Bronchial epithelial cell (primary cell): ENCODE data around the gene MYCT1. TPM values are rescaled to one million over a fixed set of nuclear protein-coding genes. Genes with fewer than 3 reads are reported as not detected.

ENCODE experiments used
- DNase-seq: peaks from one replicate; pipeline ENCODE4 v3.0.0-alpha.2; 2010; ENCODE audit warnings: low read depth
- FAIRE-seq: peaks from 2 replicates; lab custom pipeline; 2011; peaks lifted over from hg19 to GRCh38; lab: Jason Lieb, UNC
- H3K27me3 ChIP-seq: 2 replicates; pipeline ENCODE4 v1.5.1; 2011; ENCODE audit warnings: low read length; ENCODE audit not compliant: control insufficient read depth, insufficient read depth
- H3K36me3 ChIP-seq: 2 replicates; pipeline ENCODE4 v1.5.1; 2011; ENCODE audit warnings: low read length; ENCODE audit not compliant: control insufficient read depth, insufficient read depth
- H3K4me3 ChIP-seq: 2 replicates; pipeline ENCODE4 v1.5.1; 2011; ENCODE audit warnings: mild to moderate bottlenecking, low read depth, low read length, control low read depth
- CTCF ChIP-seq: IDR thresholded peaks from 2 replicates; pipeline ENCODE4 v1.5.1; 2011; ENCODE audit warnings: mild to moderate bottlenecking, moderate library complexity, low read length, control low read depth, inconsistent platforms; ENCODE audit not compliant: insufficient read depth, severe bottlenecking
- total RNA-seq: library from RNA; depleted of rRNA; stranded (reverse); fragments of >200 nt; gene quantifications from 2 replicates; pipeline ENCODE4 v1.2.1, GENCODE V29; 2014

Gene MYCT1
- total RNA-seq, 1 donor from 2014 or later, result 0.53 TPM

- FAIRE-seq (peak; percentile 43), DNase-seq (no peak)
- Histone ChIP-seq H3K4me3 (no peak overlapping the region), H3K27me3 (no peaks in the 10 kb centered on the region), H3K36me3 (no peaks in the 10 kb centered on the region)
- TF ChIP-seq CTCF, result no peak
These were observed 47.9 kb downstream of the MYCT1 start for GRCh38 chr6:152745509-152746171.

- no peak overlapping the region for H3K4me3 ChIP-seq
- no peaks in the 10 kb centered on the region for H3K36me3 ChIP-seq
- TF ChIP-seq CTCF, result no peak
- FAIRE-seq, result peak; percentile 93
- H3K27me3 ChIP-seq, result no peaks in the 10 kb centered on the region
- DNase-seq, result peak; percentile 96
These were observed 48.5 kb downstream of the MYCT1 start for GRCh38 chr6:152746172-152746553.

GRCh38 chr6:152748843-152749242, 51.1 kb downstream of the MYCT1 start:
- Histone ChIP-seq H3K4me3 (no peak overlapping the region), H3K27me3 (no peaks in the 10 kb centered on the region), H3K36me3 (no peaks in the 10 kb centered on the region)
- no peak for FAIRE-seq
- DNase-seq, result peak; percentile 37
- TF ChIP-seq CTCF, result no peak

- H3K27me3 ChIP-seq, result no peaks in the 10 kb centered on the region
- no peak for FAIRE-seq
- no peak overlapping the region for H3K4me3 ChIP-seq
- no peak for DNase-seq
- no peaks in the 10 kb centered on the region for H3K36me3 ChIP-seq
- no peak for TF ChIP-seq CTCF
These were observed 51.6 kb downstream of the MYCT1 start for GRCh38 chr6:152749336-152749735.

- H3K4me3 ChIP-seq, result no peak within 1 kb of the TSS
- no peaks in the 10 kb centered on the region for H3K27me3 ChIP-seq
- peak; percentile 37 for DNase-seq
- TF ChIP-seq CTCF, result no peak
- no peak for FAIRE-seq
- H3K36me3 ChIP-seq, result no peaks in the 10 kb centered on the region
These were observed 53.0 kb downstream of the MYCT1 start, which contains the start of gene VIP for GRCh38 chr6:152750694-152751093. Gene VIP (plus strand): TSS chr6:152750797. CDS start chr6:152752178, 1,381 bp downstream.

- FAIRE-seq (no peak), DNase-seq (no peak)
- no peak for TF ChIP-seq CTCF
- Histone ChIP-seq H3K36me3 (no peaks in the 10 kb centered on the region), H3K27me3 (no peaks in the 10 kb centered on the region), H3K4me3 (no peak overlapping the region)
These were observed 67.6 kb downstream of the MYCT1 start for GRCh38 chr6:152765331-152765730.
